DOHH2 (cell line): ENCODE results near the gene HPSE.
"Not testable (repeated sequence)": the region's sequence is repeated elsewhere in the genome, so short reads cannot be mapped to it uniquely, and the experiment has no call there.

Experiments used
- H3F3A ChIP-seq: fragments of 200-600 bp; sonication (generic), shearing (Covaris generic); 2 replicates; pipeline ENCODE4 v1.6.0; 2016; ENCODE audit warnings: antibody characterized with exemption, mild to moderate bottlenecking; ENCODE audit not compliant: control insufficient read depth, insufficient read depth
- H3K27ac ChIP-seq: fragments of 200-600 bp; sonication (generic); 2 replicates; pipeline ENCODE4 v1.5.1; 2014; ENCODE audit warnings: low read depth, mild to moderate bottlenecking, low read length, moderate library complexity
- H3K27me3 ChIP-seq: fragments of 200-600 bp; sonication (generic); 2 replicates; pipeline ENCODE4 v1.6.1; 2014; ENCODE audit warnings: mild to moderate bottlenecking, low read length, mixed read lengths; ENCODE audit not compliant: control insufficient read depth
- H3K36me3 ChIP-seq: fragments of 200-600 bp; sonication (generic); 2 replicates; pipeline ENCODE4 v1.6.1; 2014; ENCODE audit warnings: mild to moderate bottlenecking, low read length, moderate library complexity, mixed read lengths; ENCODE audit not compliant: control insufficient read depth
- H3K4me1 ChIP-seq: fragments of 200-600 bp; sonication (generic); 2 replicates; pipeline ENCODE4 v1.6.1; 2014; ENCODE audit warnings: mild to moderate bottlenecking, low read length, mixed read lengths; ENCODE audit not compliant: control insufficient read depth
- H3K4me2 ChIP-seq: fragments of 200-600 bp; sonication (generic); 2 replicates; pipeline ENCODE4 v1.6.0; 2014; ENCODE audit warnings: mild to moderate bottlenecking, low read length, moderate library complexity
- H3K4me3 ChIP-seq: fragments of 200-600 bp; sonication (generic); 2 replicates; pipeline ENCODE4 v1.5.1; 2014; ENCODE audit warnings: mild to moderate bottlenecking, low read length, mixed read lengths
- H3K79me2 ChIP-seq: fragments of 200-600 bp; sonication (generic); 2 replicates; pipeline ENCODE4 v1.6.1; 2014; ENCODE audit warnings: mild to moderate bottlenecking, low read length, mixed read lengths; ENCODE audit not compliant: control insufficient read depth
- H3K9me2 ChIP-seq: fragments of 200-600 bp; sonication (generic); replicated peaks from 2 replicates; pipeline ENCODE4 v1.6.1; 2014; ENCODE audit warnings: mild to moderate bottlenecking, low read length, mixed read lengths; ENCODE audit not compliant: control insufficient read depth
- H3K9me3 ChIP-seq: fragments of 200-600 bp; sonication (generic); 2 replicates; pipeline ENCODE4 v1.6.1; 2014; ENCODE audit warnings: antibody characterized with exemption, low read length, mixed read lengths; ENCODE audit not compliant: control insufficient read depth, insufficient read depth
- H4K20me1 ChIP-seq: fragments of 200-600 bp; sonication (generic); 2 replicates; pipeline ENCODE4 v1.6.0; 2014; ENCODE audit warnings: low read depth, mild to moderate bottlenecking, antibody characterized with exemption, low read length, moderate library complexity; ENCODE audit not compliant: control insufficient read depth, insufficient read depth
- EZH2phosphoT487 ChIP-seq: fragments of 200-600 bp; sonication (generic); IDR thresholded peaks from 2 replicates; pipeline ENCODE4 v1.6.1; 2017; ENCODE audit warnings: borderline replicate concordance, mild to moderate bottlenecking, antibody characterized with exemption, low read length, moderate library complexity, mixed read lengths
- TF ChIP-seq, protein P1 (sequence below): fragments of 200-600 bp; sonication (generic); IDR thresholded peaks from one replicate; pipeline ENCODE4 v1.5.1; 2014; ENCODE audit warnings: antibody characterized with exemption, mild to moderate bottlenecking, low read depth, low read length; ENCODE audit not compliant: poor library complexity, severe bottlenecking

The HPSE gene

DNA sequence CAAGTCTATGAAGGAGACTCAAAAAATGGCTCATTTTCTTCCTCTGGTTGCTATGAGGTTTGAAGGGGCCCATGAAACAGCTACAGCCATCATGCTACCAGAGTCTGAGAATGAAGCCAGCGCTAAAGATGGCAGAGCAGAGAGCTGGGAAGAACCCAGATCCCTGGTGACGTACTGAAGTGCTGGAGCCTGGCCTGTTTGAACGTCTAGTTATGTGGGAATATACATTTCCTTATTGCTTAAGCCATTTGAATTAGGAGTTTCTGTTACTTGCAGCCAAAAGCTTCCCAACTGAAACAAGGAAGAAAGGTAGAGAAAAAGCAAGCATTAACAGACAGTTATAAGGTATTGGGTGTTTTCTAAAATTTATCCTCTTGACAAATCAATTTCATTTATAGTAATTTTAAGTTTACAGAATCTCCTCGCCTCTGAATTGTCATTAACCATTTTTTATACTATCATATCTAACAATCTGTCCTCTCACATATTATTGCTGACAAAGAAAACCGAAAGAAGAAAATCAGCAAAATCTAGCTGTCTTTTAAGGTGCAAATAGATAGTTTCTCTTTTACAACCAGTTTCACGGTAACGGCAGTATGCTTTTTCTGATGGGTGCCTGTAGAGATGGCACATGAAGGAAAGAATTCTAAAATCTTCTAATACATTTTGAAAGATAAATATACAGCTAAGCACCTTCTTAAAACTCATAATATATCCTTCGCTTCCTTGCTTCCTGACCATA lies 41.2 kb downstream of the HPSE start:
- Histone ChIP-seq H3K27me3 (no peaks in the 10 kb centered on the region), H3K9me2 (no peaks in the 10 kb centered on the region), H4K20me1 (no peaks in the 10 kb centered on the region), H3K79me2 (no peaks in the 10 kb centered on the region), H3K9me3 (no peaks in the 10 kb centered on the region; the same call in 1 of the 2 replicates), H3K4me3 (no peak overlapping the region), H3K27ac (no peak overlapping the region), H3K4me1 (no peaks in the 10 kb centered on the region), H3K4me2 (no peak overlapping the region), H3K36me3 (no peaks in the 10 kb centered on the region), H3F3A (no peaks in the 10 kb centered on the region)
- TF ChIP-seq, protein P1, sequence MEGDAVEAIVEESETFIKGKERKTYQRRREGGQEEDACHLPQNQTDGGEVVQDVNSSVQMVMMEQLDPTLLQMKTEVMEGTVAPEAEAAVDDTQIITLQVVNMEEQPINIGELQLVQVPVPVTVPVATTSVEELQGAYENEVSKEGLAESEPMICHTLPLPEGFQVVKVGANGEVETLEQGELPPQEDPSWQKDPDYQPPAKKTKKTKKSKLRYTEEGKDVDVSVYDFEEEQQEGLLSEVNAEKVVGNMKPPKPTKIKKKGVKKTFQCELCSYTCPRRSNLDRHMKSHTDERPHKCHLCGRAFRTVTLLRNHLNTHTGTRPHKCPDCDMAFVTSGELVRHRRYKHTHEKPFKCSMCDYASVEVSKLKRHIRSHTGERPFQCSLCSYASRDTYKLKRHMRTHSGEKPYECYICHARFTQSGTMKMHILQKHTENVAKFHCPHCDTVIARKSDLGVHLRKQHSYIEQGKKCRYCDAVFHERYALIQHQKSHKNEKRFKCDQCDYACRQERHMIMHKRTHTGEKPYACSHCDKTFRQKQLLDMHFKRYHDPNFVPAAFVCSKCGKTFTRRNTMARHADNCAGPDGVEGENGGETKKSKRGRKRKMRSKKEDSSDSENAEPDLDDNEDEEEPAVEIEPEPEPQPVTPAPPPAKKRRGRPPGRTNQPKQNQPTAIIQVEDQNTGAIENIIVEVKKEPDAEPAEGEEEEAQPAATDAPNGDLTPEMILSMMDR = no peak
- no peak for TF ChIP-seq EZH2phosphoT487

DNA sequence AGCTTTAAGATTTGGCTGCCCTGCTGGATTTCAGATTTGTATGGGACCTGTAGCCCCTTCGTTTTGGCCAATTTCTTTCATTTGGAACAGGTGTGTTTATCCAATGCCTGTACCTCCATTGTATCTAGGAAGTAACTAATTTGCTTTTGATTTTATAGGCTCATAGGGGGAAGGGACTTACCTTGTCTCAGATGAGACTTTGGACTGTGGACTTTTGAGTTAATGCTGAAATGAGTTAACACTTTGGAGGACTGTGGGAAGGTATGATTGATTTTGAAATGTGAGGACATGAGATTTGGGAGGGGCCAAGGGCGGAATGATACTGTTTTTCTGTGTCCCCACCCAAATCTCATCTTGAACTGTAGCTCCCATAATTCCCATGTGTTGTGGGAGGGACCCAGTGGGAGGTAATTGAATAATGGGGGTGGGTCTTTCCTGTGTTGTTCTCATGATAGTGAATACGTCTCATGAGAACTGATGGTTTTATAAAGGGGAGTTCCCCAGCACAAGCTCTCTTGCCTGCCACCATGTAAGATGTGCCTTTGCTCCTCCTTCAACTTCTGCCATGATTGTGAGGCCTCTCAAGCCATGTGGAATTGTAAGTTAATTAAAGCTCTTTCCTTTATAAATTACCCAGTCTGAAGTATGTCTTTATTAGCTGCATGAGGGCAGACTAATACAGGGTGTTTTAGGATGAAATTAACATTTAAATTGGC lies 44.4 kb downstream of the HPSE start:
- H3K36me3 ChIP-seq, H3K4me1 ChIP-seq, H3K9me3 ChIP-seq, H3K27me3 ChIP-seq, H3K4me3 ChIP-seq, H3K27ac ChIP-seq, H3K9me2 ChIP-seq, H3F3A ChIP-seq, H4K20me1 ChIP-seq, H3K79me2 ChIP-seq, H3K4me2 ChIP-seq: not testable (repeated sequence)

DNA sequence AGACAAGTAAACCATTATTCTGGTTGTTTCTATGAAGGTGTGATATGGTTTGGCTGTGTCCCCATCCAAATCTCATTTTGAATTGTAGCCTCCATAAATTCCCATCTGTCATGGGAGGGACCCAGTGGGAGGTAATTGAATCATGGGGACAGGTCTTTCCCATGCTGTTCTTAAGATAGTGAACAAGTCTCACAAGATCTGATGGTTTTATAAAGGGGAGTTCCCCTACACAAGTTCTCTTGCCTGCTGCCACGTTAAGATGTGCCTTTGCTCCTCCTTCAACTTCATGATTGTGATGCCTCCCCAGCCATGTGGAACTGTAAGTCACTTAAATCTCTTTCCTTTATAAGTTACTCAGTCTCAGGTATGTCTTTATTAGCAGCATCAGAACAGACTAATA lies 46.3 kb downstream of the HPSE start:
- H3K4me1 ChIP-seq = peaks cover 16% of the 10 kb centered on the region
- not testable (repeated sequence) for H3K27ac ChIP-seq, H3F3A ChIP-seq, H3K36me3 ChIP-seq, H3K4me3 ChIP-seq, H3K4me2 ChIP-seq, H3K9me3 ChIP-seq, H3K9me2 ChIP-seq, H3K27me3 ChIP-seq, H4K20me1 ChIP-seq, H3K79me2 ChIP-seq

DNA sequence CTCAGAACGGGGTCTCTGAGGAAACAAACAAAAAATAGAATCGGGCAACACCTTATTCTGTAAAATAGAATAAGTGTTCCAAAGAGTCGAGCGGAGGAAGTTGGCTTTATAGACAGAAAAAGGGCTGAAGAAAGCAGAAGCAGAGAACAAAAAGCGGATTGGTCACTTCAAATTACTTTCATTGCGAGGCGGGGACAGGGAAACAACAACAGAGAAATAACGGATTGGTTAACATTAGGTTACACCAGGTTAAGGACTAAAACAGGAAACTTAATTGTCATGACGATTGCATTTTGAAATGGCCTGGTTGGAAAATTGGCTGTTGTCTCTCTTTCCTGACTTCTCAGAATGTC lies 49.6 kb downstream of the HPSE start:
- H3K4me2 ChIP-seq = peak overlapping the region; percentile 89
- H3K27me3 ChIP-seq = no peaks in the 10 kb centered on the region
- peaks cover 30% of the 10 kb centered on the region for H3K79me2 ChIP-seq
- peaks cover 36% of the 10 kb centered on the region for H3K4me1 ChIP-seq
- no peaks in the 10 kb centered on the region for H4K20me1 ChIP-seq
- no peaks in the 10 kb centered on the region for H3K9me3 ChIP-seq
- H3K36me3 ChIP-seq = no peaks in the 10 kb centered on the region
- no peak for TF ChIP-seq EZH2phosphoT487
- TF ChIP-seq, protein P1 = no peak
- H3K9me2 ChIP-seq = no peaks in the 10 kb centered on the region
- peak overlapping the region; percentile 62 for H3K27ac ChIP-seq
- peak overlapping the region; percentile 85 for H3K4me3 ChIP-seq
- H3F3A ChIP-seq = peaks cover 15% of the 10 kb centered on the region
